B cell (primary cell): ENCODE results near the gene AKAP3. TPM values are rescaled to one million over a fixed set of nuclear protein-coding genes. Genes with fewer than 3 reads are reported as not detected.

Source experiments
- ATAC-seq: fragments of 200-7000 bp; cut with Tn5 transposase; one replicate; pipeline ENCODE4 v1.10.0; 2021; ENCODE audit warnings: low read depth, mild to moderate bottlenecking, moderate number of reproducible peaks, moderate library complexity
- CTCF ChIA-PET: fragments of 350-600 bp; sonication (Branson Sonifier 250); formaldehyde crosslinking; loops from one replicate; lab custom pipeline; 2021; ENCODE audit warnings: antibody characterized with exemption, inconsistent platforms; lab: Charles Lee
- POLR2A ChIA-PET: fragments of 350-600 bp; sonication (Branson Sonifier 250); formaldehyde crosslinking; loops from one replicate; lab custom pipeline; 2021; ENCODE audit warnings: antibody characterized with exemption; lab: Charles Lee
- DNase-seq: peaks from one replicate; pipeline ENCODE4 v3.0.0; 2013
- H2AFZ ChIP-seq: 2 replicates; pipeline ENCODE4 v1.6.1; 2012; ENCODE audit warnings: mild to moderate bottlenecking, low read depth, low read length; ENCODE audit not compliant: insufficient read depth, poor library complexity, severe bottlenecking
- H3K27ac ChIP-seq, 2 donors: 1 replicate in 1 of 2; 2 replicates in 1 of 2; pipeline ENCODE4 v1.5.1; 2012 to 2013; ENCODE audit warnings: low read length in 2 of 2, mild to moderate bottlenecking in 2 of 2, moderate library complexity in 1 of 2
- H3K27me3 ChIP-seq, 4 experiments: fragments of 200-600 bp in 1 of 4; sonication (generic) in 1 of 4; replicated peaks in 1 of 4; 1 replicate in 2 of 4; 2 replicates in 2 of 4; pipeline versions ENCODE4 v1.6.1 to v1.7.0; 2013 to 2016; ENCODE audit warnings: low read length in 3 of 4, mild to moderate bottlenecking in 2 of 4, mixed read lengths in 1 of 4, moderate library complexity in 1 of 4; ENCODE audit not compliant: insufficient read depth in 4 of 4, control insufficient read depth in 3 of 4; ENCODE audit errors: control extremely low read depth in 1 of 4
- H3K36me3 ChIP-seq, 2 experiments: replicated peaks in 1 of 2; 1 replicate in 1 of 2; 2 replicates in 1 of 2; pipeline versions ENCODE4 v1.6.1 to v1.7.1; 2013; ENCODE audit warnings: low read length in 1 of 2; ENCODE audit not compliant: insufficient read depth in 2 of 2, control insufficient read depth in 1 of 2; ENCODE audit errors: control extremely low read depth in 1 of 2, extremely low read depth in 1 of 2
- H3K4me1 ChIP-seq, 2 donors: fragments of 200-600 bp in 1 of 2; sonication (generic) in 1 of 2; 1 replicate in 1 of 2; 2 replicates in 1 of 2; pipeline versions ENCODE4 v1.5.1 to v1.6.1; 2013 to 2017; ENCODE audit warnings: low read length in 2 of 2; ENCODE audit not compliant: control insufficient read depth in 2 of 2, insufficient read depth in 2 of 2
- H3K4me2 ChIP-seq: replicated peaks from 2 replicates; pipeline ENCODE3; 2012; ENCODE audit warnings: mild to moderate bottlenecking, low read depth, low read length; ENCODE audit not compliant: poor library complexity, severe bottlenecking
- H3K4me3 ChIP-seq, 5 experiments: fragments of 200-600 bp in 1 of 5; sonication (generic) in 1 of 5; 1 replicate in 3 of 5; 2 replicates in 2 of 5; pipeline versions ENCODE4 v1.5.1 to v1.7.0; 2011 to 2016; ENCODE audit warnings: low read length in 4 of 5, mild to moderate bottlenecking in 4 of 5, low read depth in 2 of 5, control low read depth in 1 of 5, moderate library complexity in 1 of 5; ENCODE audit not compliant: insufficient read depth in 1 of 5; ENCODE audit errors: control extremely low read depth in 1 of 5, extremely low read depth in 1 of 5
- H3K79me2 ChIP-seq: fragments of 200-600 bp; sonication (generic); one replicate; pipeline ENCODE4 v1.6.0; 2016; ENCODE audit warnings: low read length; ENCODE audit not compliant: control insufficient read depth, insufficient read depth
- H3K9ac ChIP-seq: fragments of 200-600 bp; sonication (generic); 2 replicates; pipeline ENCODE4 v1.6.1; 2017; ENCODE audit warnings: mild to moderate bottlenecking, low read length, moderate library complexity
- H3K9me3 ChIP-seq, 3 donors: one replicate each; pipeline versions ENCODE4 v1.6.1 to v1.7.1; 2013; ENCODE audit warnings: low read length in 2 of 3; ENCODE audit not compliant: control insufficient read depth in 2 of 3, insufficient read depth in 1 of 3; ENCODE audit errors: control extremely low read depth in 1 of 3
- H4K20me1 ChIP-seq: 2 replicates; pipeline ENCODE4 v1.6.0; 2012; ENCODE audit warnings: mild to moderate bottlenecking, low read length; ENCODE audit not compliant: insufficient read depth, control insufficient read depth, poor library complexity, severe bottlenecking
- H3K27ac Mint-ChIP-seq: one replicate; pipeline ENCODE4 v1.8.0; 2021; ENCODE audit warnings: mixed read lengths
- H3K27me3 Mint-ChIP-seq: one replicate; pipeline ENCODE4 v1.8.0; 2021; ENCODE audit warnings: mixed read lengths
- H3K4me1 Mint-ChIP-seq: one replicate; pipeline ENCODE4 v1.8.0; 2021; ENCODE audit warnings: mixed read lengths
- H3K4me3 Mint-ChIP-seq: one replicate; pipeline ENCODE4 v1.8.0; 2021; ENCODE audit warnings: mixed read lengths
- H3K9me3 Mint-ChIP-seq: one replicate; pipeline ENCODE4 v1.8.0; 2022; ENCODE audit warnings: mixed read lengths; ENCODE audit not compliant: insufficient read depth
- EZH2 ChIP-seq: IDR thresholded peaks from 2 replicates; pipeline ENCODE4 v1.6.1; 2012; ENCODE audit warnings: borderline replicate concordance, low read depth, mild to moderate bottlenecking, moderate library complexity, low read length; ENCODE audit not compliant: insufficient read depth, poor library complexity, severe bottlenecking
- WGBS: methylation state at CpG from one replicate; pipeline ENCODE4 v1.1.5; 2013; ENCODE audit warnings: missing lambda C conversion rate; ENCODE audit not compliant: insufficient coverage; 5-methylcytosine and 5-hydroxymethylcytosine counted together
- intact Hi-C: fragments of 100-400 bp; cut with micrococcal nuclease; formaldehyde crosslinking; loops from one replicate; pipeline ENCODE4 v1.10.0; 2022
- polyA plus RNA-seq: library from polyadenylated mRNA; depleted of rRNA; stranded (reverse); fragments of >200 nt; gene quantifications from 2 replicates; pipeline ENCODE4 v1.2.3, GENCODE V29; 2012
- total RNA-seq, 2 donors: library from RNA; stranded (reverse); fragments of 120-200 nt in 1 of 2; gene quantifications; 1 replicate in 1 of 2; 2 replicates in 1 of 2; pipeline versions ENCODE4 v1.2.3 to v1.2.4, GENCODE V29; 2013 to 2022
- TF ChIP-seq, protein P1 (sequence below): fragments of 200-600 bp; IDR thresholded peaks from one replicate; pipeline ENCODE4 v1.8.0; 2022; ENCODE audit warnings: antibody characterized with exemption, mild to moderate bottlenecking

Gene AKAP3
- total and polyA plus RNA-seq, 2 donors (not counting 1 experiment from before 2014, with no cell fraction given): 1.2 to 3.8 TPM

GRCh38 chr12:4681732-4682131 is 32.9 kb upstream of the AKAP3 start:
- ATAC-seq (no peak), DNase-seq (no peak)
- Histone ChIP-seq H3K36me3 (peaks cover 0 to 40% of the 10 kb centered on the region in 2 experiments), H2AFZ (no peak overlapping the region), H3K9ac (no peak overlapping the region), H4K20me1 (no peaks in the 10 kb centered on the region), H3K4me3 (no peak overlapping the region), H3K79me2 (no peaks in the 10 kb centered on the region), H3K4me1 (no peaks in the 10 kb centered on the region), H3K27ac (no peak overlapping the region), H3K27me3 (no peaks in the 10 kb centered on the region), H3K4me2 (no peak overlapping the region), H3K9me3 (no peaks in the 10 kb centered on the region)
- no peak overlapping the region for H3K4me3 Mint-ChIP-seq
- H3K9me3 Mint-ChIP-seq: no peaks in the 10 kb centered on the region
- WGBS: no CpG with 5 or more reads among the region's 3 CpGs
- no peaks in the 10 kb centered on the region for H3K4me1 Mint-ChIP-seq
- POLR2A ChIA-PET: no interaction called here
- CTCF ChIA-PET: no interaction called here
- TF ChIP-seq, protein P1, sequence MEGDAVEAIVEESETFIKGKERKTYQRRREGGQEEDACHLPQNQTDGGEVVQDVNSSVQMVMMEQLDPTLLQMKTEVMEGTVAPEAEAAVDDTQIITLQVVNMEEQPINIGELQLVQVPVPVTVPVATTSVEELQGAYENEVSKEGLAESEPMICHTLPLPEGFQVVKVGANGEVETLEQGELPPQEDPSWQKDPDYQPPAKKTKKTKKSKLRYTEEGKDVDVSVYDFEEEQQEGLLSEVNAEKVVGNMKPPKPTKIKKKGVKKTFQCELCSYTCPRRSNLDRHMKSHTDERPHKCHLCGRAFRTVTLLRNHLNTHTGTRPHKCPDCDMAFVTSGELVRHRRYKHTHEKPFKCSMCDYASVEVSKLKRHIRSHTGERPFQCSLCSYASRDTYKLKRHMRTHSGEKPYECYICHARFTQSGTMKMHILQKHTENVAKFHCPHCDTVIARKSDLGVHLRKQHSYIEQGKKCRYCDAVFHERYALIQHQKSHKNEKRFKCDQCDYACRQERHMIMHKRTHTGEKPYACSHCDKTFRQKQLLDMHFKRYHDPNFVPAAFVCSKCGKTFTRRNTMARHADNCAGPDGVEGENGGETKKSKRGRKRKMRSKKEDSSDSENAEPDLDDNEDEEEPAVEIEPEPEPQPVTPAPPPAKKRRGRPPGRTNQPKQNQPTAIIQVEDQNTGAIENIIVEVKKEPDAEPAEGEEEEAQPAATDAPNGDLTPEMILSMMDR: no peak
- no peak for TF ChIP-seq EZH2
- intact Hi-C loops: no loop called here
- H3K27me3 Mint-ChIP-seq: no peaks in the 10 kb centered on the region
- no peak overlapping the region for H3K27ac Mint-ChIP-seq

GRCh38 chr12:4679711-4680110 is 30.9 kb upstream of the AKAP3 start:
- Histone ChIP-seq H3K4me3 (no peak overlapping the region), H4K20me1 (no peaks in the 10 kb centered on the region), H3K27ac (no peak overlapping the region), H3K36me3 (peaks cover 0 to 21% of the 10 kb centered on the region in 2 experiments), H3K9me3 (no peaks in the 10 kb centered on the region), H3K79me2 (no peaks in the 10 kb centered on the region), H3K27me3 (no peaks in the 10 kb centered on the region), H3K9ac (no peak overlapping the region), H3K4me1 (no peaks in the 10 kb centered on the region), H2AFZ (no peak overlapping the region), H3K4me2 (no peak overlapping the region)
- no peaks in the 10 kb centered on the region for H3K9me3 Mint-ChIP-seq
- whole genome bisulfite sequencing: 100% methylated on average over 2 of the region's 2 CpGs
- no peak overlapping the region for H3K27ac Mint-ChIP-seq
- H3K27me3 Mint-ChIP-seq: no peaks in the 10 kb centered on the region
- ATAC-seq: no peak
- no peak overlapping the region for H3K4me3 Mint-ChIP-seq
- no peaks in the 10 kb centered on the region for H3K4me1 Mint-ChIP-seq
- no peak for DNase-seq
- POLR2A ChIA-PET: no interaction called here
- no peak for TF ChIP-seq EZH2
- TF ChIP-seq, protein P1: no peak
- CTCF ChIA-PET: no interaction called here
- intact Hi-C loops: no loop called here
